ENCODE measurements around the gene CTBS.
"Not testable (repeated sequence)": the region's sequence is repeated elsewhere in the genome, so short reads cannot be mapped to it uniquely, and the experiment has no call there.

Gene CTBS

GRCh38 chr1:84573967-84574842, at the start of gene CTBS:
Gene CTBS (minus strand): TSS chr1:84574440. CDS start chr1:84574415, 25 bp downstream.
- peak; percentile 51 for DNase-seq

GRCh38 chr1:84621553-84621952, 47.3 kb upstream of the CTBS start:
- DNase-seq = no peak

- DNase-seq = peak; percentile 56
Observed at GRCh38 chr1:84620720-84621313, 46.6 kb upstream of the CTBS start.

GRCh38 chr1:84619383-84620102, 45.3 kb upstream of the CTBS start:
- peak; percentile 75 for DNase-seq

- DNase-seq = no peak
Observed at GRCh38 chr1:84617349-84617748, 43.1 kb upstream of the CTBS start.

- no peak for DNase-seq
Observed at GRCh38 chr1:84615790-84616189, 41.5 kb upstream of the CTBS start.

GRCh38 chr1:84613887-84614286, 39.6 kb upstream of the CTBS start:
- DNase-seq = no peak

GRCh38 chr1:84613026-84613425, 38.8 kb upstream of the CTBS start:
- DNase-seq = no peak

- DNase-seq = no peak
Observed at GRCh38 chr1:84611796-84612195, 37.6 kb upstream of the CTBS start.

GRCh38 chr1:84611091-84611490, 36.9 kb upstream of the CTBS start:
- no peak for DNase-seq

GRCh38 chr1:84606977-84607376, 32.7 kb upstream of the CTBS start:
- no peak for DNase-seq

GRCh38 chr1:84605157-84605556, 30.9 kb upstream of the CTBS start:
- DNase-seq = no peak

GRCh38 chr1:84603941-84604830, 29.9 kb upstream of the CTBS start:
- DNase-seq = no peak

- no peak for DNase-seq
Observed at GRCh38 chr1:84603223-84603622, 29.0 kb upstream of the CTBS start.

GRCh38 chr1:84600796-84601195, 26.6 kb upstream of the CTBS start:
- no peak for DNase-seq

GRCh38 chr1:84598846-84599741, 24.9 kb upstream of the CTBS start:
- no peak for DNase-seq

GRCh38 chr1:84598418-84598817, 24.2 kb upstream of the CTBS start:
- no peak for DNase-seq

GRCh38 chr1:84597011-84597410, 22.8 kb upstream of the CTBS start:
- no peak for DNase-seq

- not testable (repeated sequence) for DNase-seq
Observed at GRCh38 chr1:84594959-84595358, 20.7 kb upstream of the CTBS start.

GRCh38 chr1:84587099-84587498, 12.9 kb upstream of the CTBS start:
- DNase-seq = no peak

- no peak for DNase-seq
Observed at GRCh38 chr1:84585803-84586202, 11.6 kb upstream of the CTBS start.

GRCh38 chr1:84584126-84584525, 9.9 kb upstream of the CTBS start:
- DNase-seq = no peak

All from NCI-H1436 treated with DMSO at 0.1 percent for 48 hours (cell line).